ENCODE measurements around the gene PAPPA2.

PAPPA2 gene

DNA sequence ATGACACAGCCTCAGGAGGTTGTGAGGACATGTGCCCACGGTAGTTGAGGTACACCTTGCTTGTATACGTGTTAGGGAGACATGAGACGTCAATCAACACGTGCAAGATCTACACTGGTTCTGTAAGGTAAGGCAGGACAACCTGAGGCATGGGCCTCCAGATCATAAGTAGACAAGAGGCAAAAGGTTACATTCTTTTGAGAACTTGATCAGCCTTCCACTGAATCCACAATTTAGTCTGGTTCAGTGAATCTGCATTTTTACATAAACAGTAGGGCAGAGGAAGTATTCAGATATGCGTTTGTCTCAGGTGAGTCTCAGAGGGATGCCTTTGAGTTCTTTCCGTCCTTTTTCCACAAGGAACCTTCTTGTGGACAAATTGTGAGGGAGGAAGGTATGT, 352.6 kb downstream of the PAPPA2 start:
- FAIRE-seq: no peak

GRCh38 chr1:176816232-176816631, 353.3 kb downstream of the PAPPA2 start:
- FAIRE-seq: no peak

DNA sequence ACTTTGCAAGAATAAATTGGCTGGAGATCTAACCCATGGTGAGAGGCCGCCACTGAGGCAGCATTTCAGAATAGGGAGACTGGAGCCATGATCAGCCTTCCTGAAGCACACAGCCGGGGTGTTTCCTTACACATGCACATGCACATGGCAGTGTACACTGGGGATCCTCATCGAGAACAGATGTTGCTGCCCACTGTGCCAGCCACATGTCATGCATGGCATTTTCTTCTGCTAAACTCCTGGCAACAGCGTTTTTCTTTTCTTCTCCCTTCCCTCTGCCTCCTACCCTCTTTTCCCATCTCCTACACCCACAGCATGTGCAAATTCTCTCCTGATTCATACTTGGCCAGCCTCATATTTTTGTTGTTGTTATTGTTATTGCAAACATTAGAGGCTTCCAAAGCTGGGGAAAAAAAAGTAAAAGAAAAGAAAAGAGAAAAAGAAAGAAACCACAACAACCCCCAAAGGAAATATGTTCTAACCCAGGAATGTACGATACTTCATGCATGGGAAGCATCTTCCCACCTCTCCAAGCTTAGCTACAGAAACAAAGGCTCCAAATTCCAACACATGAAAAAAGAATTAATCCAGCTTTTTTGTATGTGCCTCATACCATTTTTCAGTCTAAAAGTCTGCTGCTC, 357.5 kb downstream of the PAPPA2 start:
- FAIRE-seq: no peak

DNA sequence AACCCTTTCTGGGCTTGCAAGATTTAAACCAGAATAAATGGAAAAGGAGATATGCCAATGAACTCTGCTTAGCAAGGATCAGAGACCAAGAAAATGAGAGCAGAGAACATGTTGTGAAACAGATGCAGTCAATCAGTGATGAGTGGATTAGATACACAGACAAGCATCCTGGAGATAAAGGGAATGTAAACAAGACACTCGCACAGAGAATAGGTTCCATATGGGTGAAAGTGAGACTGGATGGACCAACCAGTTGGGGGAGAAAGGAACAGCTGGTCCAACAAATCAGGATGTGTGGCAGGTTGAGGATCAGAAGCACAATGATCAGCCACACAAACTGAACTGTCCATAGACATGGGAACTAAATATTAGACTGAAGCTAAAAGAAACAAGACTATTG, 363.3 kb downstream of the PAPPA2 start:
- FAIRE-seq: no peak

DNA sequence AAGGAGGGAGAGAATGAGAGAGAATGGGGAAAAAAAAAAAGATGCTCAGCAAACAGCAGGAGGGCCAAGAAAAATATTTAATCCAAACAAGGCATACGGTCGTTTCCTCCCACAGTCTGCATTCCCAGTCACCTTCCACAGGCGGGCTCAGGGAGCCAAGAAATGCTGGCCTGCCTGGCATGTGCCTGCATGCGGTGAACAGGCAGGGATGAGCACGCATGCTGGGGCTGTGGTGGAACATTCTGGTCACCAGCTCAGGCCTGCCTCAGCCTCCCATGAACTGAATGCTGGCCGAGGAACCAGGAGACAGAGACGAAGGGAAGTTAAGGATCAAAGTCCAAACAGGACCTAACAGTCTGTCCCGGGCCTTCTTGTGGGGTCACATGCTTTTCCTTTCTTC, 366.3 kb downstream of the PAPPA2 start:
- no peak for FAIRE-seq

DNA sequence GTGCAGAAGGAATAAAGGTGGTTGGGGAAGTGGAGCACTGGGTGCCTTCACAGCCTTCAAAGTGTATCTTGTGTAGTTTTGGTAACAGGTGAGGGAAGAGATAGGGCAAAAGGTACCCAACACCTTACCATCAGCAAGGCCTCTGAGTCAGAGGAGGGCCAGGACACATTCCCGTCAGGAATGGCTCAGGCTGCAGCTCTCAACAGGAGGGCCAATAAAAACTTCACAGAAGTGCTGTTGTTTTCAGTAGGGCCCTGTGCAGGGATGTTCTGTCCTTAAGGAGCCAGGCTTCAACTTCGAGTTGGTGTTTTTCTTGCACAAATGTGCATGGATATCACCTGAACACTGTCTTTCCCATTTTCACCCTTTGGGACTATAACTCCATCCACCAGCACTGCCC, 368.2 kb downstream of the PAPPA2 start:
- FAIRE-seq: no peak

GRCh38 chr1:176837708-176838107, 374.7 kb downstream of the PAPPA2 start:
- no peak for FAIRE-seq

- FAIRE-seq: no peak
Measured at GRCh38 chr1:176838276-176838995, 375.5 kb downstream of the PAPPA2 start.

GRCh38 chr1:176839216-176839615, 376.2 kb downstream of the PAPPA2 start:
- no peak for FAIRE-seq

DNA sequence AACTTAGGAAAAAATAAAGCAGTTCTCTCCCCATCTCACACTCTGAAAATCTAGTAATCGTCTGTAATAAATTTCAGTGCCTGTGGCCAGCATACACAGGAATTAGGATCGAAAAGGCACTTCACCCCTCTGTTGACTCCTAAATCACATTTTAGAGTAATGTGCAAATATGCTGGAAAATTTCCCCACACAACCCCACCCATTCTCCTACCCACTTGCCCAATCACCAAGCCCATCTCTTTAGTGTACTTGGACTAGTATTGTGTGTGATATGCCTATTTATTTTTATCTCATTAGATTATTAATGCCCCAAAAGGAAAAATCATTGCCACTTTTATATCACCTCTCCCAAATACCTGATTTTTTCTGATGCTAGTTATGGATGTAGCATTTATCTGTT, 378.3 kb downstream of the PAPPA2 start:
- FAIRE-seq: no peak

GRCh38 chr1:176843352-176844297, 380.6 kb downstream of the PAPPA2 start:
- no peak for FAIRE-seq

GRCh38 chr1:176847052-176847451, 384.1 kb downstream of the PAPPA2 start:
- FAIRE-seq: no peak

GRCh38 chr1:176849281-176849680, 386.3 kb downstream of the PAPPA2 start:
- FAIRE-seq: no peak

DNA sequence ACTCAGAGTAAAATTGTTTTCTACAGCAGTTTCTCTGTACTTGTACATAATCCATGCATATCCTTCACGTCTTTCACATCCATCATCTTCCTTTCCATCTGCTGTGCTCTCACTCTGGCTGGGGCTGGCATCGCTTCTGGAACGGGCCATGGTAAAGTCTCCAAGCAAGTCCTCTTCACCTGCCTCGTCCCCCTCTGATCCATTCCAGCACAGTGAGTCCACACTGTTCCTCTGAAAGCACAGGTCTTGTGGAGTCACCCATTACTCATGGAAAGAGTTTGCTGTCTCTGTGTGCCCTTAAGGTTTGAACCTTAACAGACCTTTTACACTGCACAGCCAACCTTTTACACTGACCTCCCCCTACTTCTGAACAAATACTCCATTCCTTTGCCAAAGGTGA, 387.9 kb downstream of the PAPPA2 start:
- FAIRE-seq: no peak

- no peak for FAIRE-seq
Measured at GRCh38 chr1:176852124-176852523, 389.1 kb downstream of the PAPPA2 start.

- no peak for FAIRE-seq
Measured at GRCh38 chr1:176853503-176853902, 390.5 kb downstream of the PAPPA2 start.

GRCh38 chr1:176854121-176854520, 391.1 kb downstream of the PAPPA2 start:
- no peak for FAIRE-seq

DNA sequence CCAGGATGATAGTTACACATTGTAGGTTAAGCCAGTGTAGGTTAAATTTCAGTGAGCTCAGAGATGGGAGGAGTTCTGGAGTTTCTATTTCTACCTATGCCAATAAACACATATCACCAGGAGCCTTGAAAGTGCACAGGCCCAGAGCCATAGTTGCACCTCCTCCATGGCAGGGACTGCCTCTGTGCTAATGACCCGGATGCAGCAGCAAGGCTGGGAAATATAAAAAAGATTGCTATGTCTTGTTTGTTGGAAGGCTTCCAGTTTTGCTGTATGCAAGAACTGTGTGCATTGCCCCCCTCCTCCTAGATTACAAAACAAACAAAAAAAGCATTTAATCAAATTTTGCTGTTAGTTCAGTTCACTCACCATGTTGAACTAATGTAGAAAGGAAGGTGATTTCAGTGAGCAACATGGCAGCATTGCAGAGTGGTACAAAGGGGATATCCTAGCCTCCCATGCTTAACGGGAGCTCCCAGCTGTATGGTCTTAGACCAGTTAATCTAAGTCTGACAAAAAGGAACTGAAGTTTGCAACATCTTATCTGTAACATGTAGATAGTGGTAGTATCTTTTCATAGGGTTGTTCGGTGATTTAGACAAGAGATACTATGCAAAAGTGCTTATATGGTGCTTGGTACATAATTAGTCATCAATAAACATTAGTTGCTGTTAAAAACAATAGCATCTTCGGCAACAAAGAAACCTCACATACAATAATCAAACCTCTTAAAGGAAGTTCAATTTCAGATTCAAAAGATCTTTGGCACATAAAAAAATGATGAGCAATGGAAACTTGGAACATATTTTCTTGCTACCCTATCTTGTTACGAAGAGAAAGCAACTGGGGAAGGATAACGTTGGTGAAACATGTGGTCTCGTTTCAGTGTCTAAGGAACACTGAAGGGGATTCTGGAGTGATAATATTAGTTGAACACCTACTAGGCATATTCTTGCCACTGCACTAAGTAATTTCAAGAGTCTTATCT, 392.1 kb downstream of the PAPPA2 start:
- FAIRE-seq: no peak

GRCh38 chr1:176857632-176858031, 394.7 kb downstream of the PAPPA2 start:
- FAIRE-seq: no peak

- no peak for FAIRE-seq
Measured at GRCh38 chr1:176858433-176858916, 395.5 kb downstream of the PAPPA2 start.

DNA sequence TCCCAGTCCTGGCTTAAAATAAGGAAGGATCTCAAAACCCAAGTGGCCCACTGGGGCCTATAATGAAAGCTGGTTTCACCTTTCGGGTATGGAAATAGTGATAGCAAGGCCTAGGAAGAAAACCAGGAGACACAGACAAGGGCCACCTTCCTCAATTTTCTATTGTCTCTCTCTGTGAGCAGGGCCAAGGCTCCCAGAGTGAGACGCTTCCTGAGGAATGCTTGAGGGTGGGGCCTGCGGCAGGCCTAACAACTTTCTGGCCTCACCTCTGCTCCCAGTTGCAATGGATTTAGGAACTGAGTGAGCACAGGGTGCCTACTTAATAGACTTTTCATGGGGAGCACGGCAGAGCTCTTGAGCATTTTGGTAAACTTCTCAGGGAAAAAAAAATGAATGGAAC, 400.6 kb downstream of the PAPPA2 start:
- no peak for FAIRE-seq

GRCh38 chr1:176864211-176864610, 401.2 kb downstream of the PAPPA2 start:
- FAIRE-seq: no peak
